Mesenchymal stem cell (in vitro differentiated cells and primary cell): ENCODE data around the gene RSPH1.

ENCODE experiments used
- DNase-seq: peaks from one replicate; pipeline ENCODE4 v3.0.0-alpha.2; 2013
- H2AFZ ChIP-seq: one replicate; pipeline ENCODE4 v1.6.1; 2013; ENCODE audit warnings: low read depth, mild to moderate bottlenecking, control low read depth, inconsistent platforms, low read length, moderate library complexity
- H2AK5ac ChIP-seq: 2 replicates; pipeline ENCODE4 v1.6.1; 2013; ENCODE audit warnings: low read length, moderate library complexity, mild to moderate bottlenecking, inconsistent platforms; ENCODE audit not compliant: severe bottlenecking
- H2BK120ac ChIP-seq: one replicate; pipeline ENCODE4 v1.6.1; 2013; ENCODE audit warnings: low read depth, mild to moderate bottlenecking, inconsistent platforms, low read length, moderate library complexity
- H2BK12ac ChIP-seq, 2 experiments: one replicate each; pipeline ENCODE4 v1.6.1; 2013; ENCODE audit warnings: inconsistent platforms in 2 of 2, low read length in 2 of 2, mild to moderate bottlenecking in 2 of 2, moderate library complexity in 2 of 2, control low read depth in 1 of 2
- H2BK15ac ChIP-seq: one replicate; pipeline ENCODE4 v1.6.1; 2013; ENCODE audit warnings: mild to moderate bottlenecking, low read depth, inconsistent platforms; ENCODE audit not compliant: poor library complexity, severe bottlenecking
- H2BK5ac ChIP-seq: 2 replicates; pipeline ENCODE4 v1.6.1; 2013; ENCODE audit warnings: low read depth, mild to moderate bottlenecking, low read length, control low read depth, inconsistent platforms; ENCODE audit not compliant: poor library complexity, severe bottlenecking
- H3K14ac ChIP-seq, 2 experiments: one replicate each; pipeline ENCODE4 v1.6.1; 2013; ENCODE audit warnings: inconsistent platforms in 2 of 2, low read length in 2 of 2, control low read depth in 1 of 2, mild to moderate bottlenecking in 1 of 2, moderate library complexity in 1 of 2
- H3K18ac ChIP-seq, 2 experiments: one replicate each; pipeline ENCODE4 v1.6.1; 2013; ENCODE audit warnings: inconsistent platforms in 2 of 2, low read length in 2 of 2, control low read depth in 1 of 2, low read depth in 1 of 2, mild to moderate bottlenecking in 1 of 2
- H3K23ac ChIP-seq, 2 experiments: one replicate each; pipeline ENCODE4 v1.6.1; 2013; ENCODE audit warnings: inconsistent platforms in 2 of 2, low read length in 2 of 2, mild to moderate bottlenecking in 2 of 2, moderate library complexity in 2 of 2, control low read depth in 1 of 2
- H3K27ac ChIP-seq: 2 replicates; pipeline ENCODE4 v1.5.1; 2013; ENCODE audit warnings: mild to moderate bottlenecking, moderate library complexity, low read length, control low read depth, inconsistent platforms; ENCODE audit not compliant: poor library complexity, severe bottlenecking
- H3K27me3 ChIP-seq, 2 experiments: 2 replicates each; pipeline versions ENCODE4 v1.6.1 to v1.7.0; 2013; ENCODE audit warnings: low read length in 2 of 2, mild to moderate bottlenecking in 2 of 2, moderate library complexity in 2 of 2, control low read depth in 1 of 2, inconsistent platforms in 1 of 2; ENCODE audit not compliant: control insufficient read depth in 1 of 2, insufficient read depth in 1 of 2
- H3K36me3 ChIP-seq, 2 experiments: 2 replicates each; pipeline versions ENCODE4 v1.6.1 to v1.7.0; 2013; ENCODE audit warnings: low read length in 2 of 2, control low read depth in 1 of 2, inconsistent platforms in 1 of 2, low read depth in 1 of 2, mild to moderate bottlenecking in 1 of 2; ENCODE audit not compliant: insufficient read depth in 2 of 2, control insufficient read depth in 1 of 2
- H3K4ac ChIP-seq, 2 experiments: one replicate each; pipeline ENCODE4 v1.6.1; 2013; ENCODE audit warnings: inconsistent platforms in 2 of 2, low read length in 2 of 2, mild to moderate bottlenecking in 2 of 2, moderate library complexity in 2 of 2, control low read depth in 1 of 2, low read depth in 1 of 2
- H3K4me1 ChIP-seq: 2 replicates; pipeline ENCODE4 v1.6.1; 2013; ENCODE audit warnings: low read depth, low read length, control low read depth; ENCODE audit not compliant: control insufficient read depth, insufficient read depth
- H3K4me2 ChIP-seq: 2 replicates; pipeline ENCODE4 v1.6.1; 2013; ENCODE audit warnings: low read length, mild to moderate bottlenecking, inconsistent platforms; ENCODE audit not compliant: poor library complexity, severe bottlenecking
- H3K4me3 ChIP-seq, 2 experiments: 2 replicates each; pipeline versions ENCODE4 v1.5.1 to v1.7.0; 2013; ENCODE audit warnings: low read length in 2 of 2, mild to moderate bottlenecking in 2 of 2, control low read depth in 1 of 2, low read depth in 1 of 2; ENCODE audit not compliant: insufficient read depth in 1 of 2
- H3K79me1 ChIP-seq: replicated peaks from 2 replicates; pipeline ENCODE4 v1.6.1; 2013; ENCODE audit warnings: mild to moderate bottlenecking, control low read depth, low read length, inconsistent platforms; ENCODE audit not compliant: poor library complexity, severe bottlenecking
- H3K9ac ChIP-seq: 2 replicates; pipeline ENCODE4 v1.7.0; 2013; ENCODE audit warnings: mild to moderate bottlenecking, low read length, moderate library complexity
- H3K9me3 ChIP-seq: 2 replicates; pipeline ENCODE4 v1.7.0; 2013; ENCODE audit warnings: mild to moderate bottlenecking, low read length; ENCODE audit not compliant: control insufficient read depth
- H4K8ac ChIP-seq: one replicate; pipeline ENCODE4 v1.6.1; 2013; ENCODE audit warnings: inconsistent platforms, mild to moderate bottlenecking, low read length, moderate library complexity
- H4K91ac ChIP-seq: one replicate; pipeline ENCODE4 v1.6.1; 2013; ENCODE audit warnings: mild to moderate bottlenecking, low read length, inconsistent platforms
- WGBS: methylation state at CpG from one replicate; pipeline ENCODE4 v1.1.7; 2013; ENCODE audit warnings: mixed read lengths; 5-methylcytosine and 5-hydroxymethylcytosine counted together

Gene RSPH1

GRCh38 chr21:42459546-42460215 is 36.3 kb downstream of the RSPH1 start:
- WGBS, result 82% methylated on average over 11 of the region's 11 CpGs
- no peak overlapping the region for H3K18ac ChIP-seq
- H2BK120ac ChIP-seq, result no peak overlapping the region

GRCh38 chr21:42459082-42459460 is 37.0 kb downstream of the RSPH1 start:
- no peak for DNase-seq
- H3K36me3 ChIP-seq, result no peaks in the 10 kb centered on the region
- H3K4me3 ChIP-seq, result no peak overlapping the region
- no peak overlapping the region for H2BK5ac ChIP-seq
- H2BK12ac ChIP-seq, result no peak overlapping the region
- H3K4me1 ChIP-seq, result peaks cover 28% of the 10 kb centered on the region
- H3K27ac ChIP-seq, result peak overlapping the region; percentile 48
- no peak overlapping the region for H4K91ac ChIP-seq
- 82% methylated on average over 1 of the region's 1 CpG for WGBS
- no peak overlapping the region for H3K18ac ChIP-seq
- no peak overlapping the region for H2BK15ac ChIP-seq
- peaks cover 0 to 28% of the 10 kb centered on the region in 2 experiments for H3K27me3 ChIP-seq
- H4K8ac ChIP-seq, result no peak overlapping the region
- H3K4me2 ChIP-seq, result peak overlapping the region; percentile 4
- H3K4ac ChIP-seq, result no peak overlapping the region
- no peak overlapping the region for H3K23ac ChIP-seq
- H2AK5ac ChIP-seq, result no peak overlapping the region
- H3K9me3 ChIP-seq, result no peaks in the 10 kb centered on the region
- H3K14ac ChIP-seq, result no peak overlapping the region
- H2BK120ac ChIP-seq, result no peak overlapping the region
- no peaks in the 10 kb centered on the region for H3K79me1 ChIP-seq
- no peak overlapping the region for H2AFZ ChIP-seq
- no peak overlapping the region for H3K9ac ChIP-seq

More at GRCh38 chr21:42459546-42460215, 36.3 kb downstream of the RSPH1 start:
- no peak overlapping the region for H2AFZ ChIP-seq
- no peak overlapping the region for H2BK5ac ChIP-seq
- H3K4me3 ChIP-seq, result no peak overlapping the region
- no peak overlapping the region for H3K4ac ChIP-seq
- H3K27ac ChIP-seq, result peak overlapping the region; percentile 48
- H3K9me3 ChIP-seq, result no peaks in the 10 kb centered on the region
- H3K79me1 ChIP-seq, result no peaks in the 10 kb centered on the region
- H4K91ac ChIP-seq, result no peak overlapping the region
- peaks cover 31% of the 10 kb centered on the region for H3K4me1 ChIP-seq
- H3K14ac ChIP-seq, result no peak overlapping the region
- no peak overlapping the region for H3K23ac ChIP-seq
- H3K9ac ChIP-seq, result no peak overlapping the region
- H3K36me3 ChIP-seq, result no peaks in the 10 kb centered on the region
- peaks cover 0 to 22% of the 10 kb centered on the region in 2 experiments for H3K27me3 ChIP-seq
- DNase-seq, result no peak
- no peak overlapping the region for H2BK15ac ChIP-seq
- H2BK12ac ChIP-seq, result no peak overlapping the region
- no peak overlapping the region for H4K8ac ChIP-seq
- H3K4me2 ChIP-seq, result no peak overlapping the region
- no peak overlapping the region for H2AK5ac ChIP-seq

DNA sequence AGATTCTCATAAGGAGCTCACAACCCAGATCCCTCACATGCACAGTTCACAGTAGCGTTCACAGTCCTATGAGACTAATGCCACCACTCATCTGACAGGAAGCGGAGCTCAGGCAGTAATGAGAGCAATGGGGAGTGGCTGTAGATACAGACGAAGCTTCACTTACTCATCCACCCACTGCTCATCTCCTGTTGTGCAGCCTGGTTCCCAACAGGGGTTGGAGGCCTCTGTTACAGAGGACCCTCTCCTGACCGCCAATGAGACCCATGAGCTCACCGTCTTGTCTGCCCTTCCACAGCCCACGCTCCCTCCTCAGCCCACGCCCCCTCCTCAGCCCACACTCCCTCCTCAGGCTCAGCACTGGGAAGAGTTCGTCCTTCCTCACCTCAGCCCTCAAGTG is 39.6 kb downstream of the RSPH1 start:
- no peak for DNase-seq
- H3K79me1 ChIP-seq, result no peaks in the 10 kb centered on the region
- no peak overlapping the region for H2BK15ac ChIP-seq
- no peak overlapping the region for H4K8ac ChIP-seq
- no peak overlapping the region for H3K4me3 ChIP-seq
- H3K9ac ChIP-seq, result no peak overlapping the region
- no peaks in the 10 kb centered on the region for H3K9me3 ChIP-seq
- H3K18ac ChIP-seq, result no peak overlapping the region
- H3K14ac ChIP-seq, result no peak overlapping the region
- H3K4me1 ChIP-seq, result peaks cover 37% of the 10 kb centered on the region
- no peak overlapping the region for H2BK12ac ChIP-seq
- H3K4me2 ChIP-seq, result no peak overlapping the region
- no peak overlapping the region for H2BK5ac ChIP-seq
- H3K27me3 ChIP-seq, result peaks cover 0 to 47% of the 10 kb centered on the region in 2 experiments
- H3K36me3 ChIP-seq, result no peaks in the 10 kb centered on the region
- WGBS, result 76% methylated on average over 8 of the region's 8 CpGs
- H3K23ac ChIP-seq, result no peak overlapping the region
- H3K4ac ChIP-seq, result no peak overlapping the region
- H2BK120ac ChIP-seq, result no peak overlapping the region
- no peak overlapping the region for H4K91ac ChIP-seq
- H3K27ac ChIP-seq, result no peak overlapping the region
- H2AK5ac ChIP-seq, result no peak overlapping the region
- no peak overlapping the region for H2AFZ ChIP-seq

DNA sequence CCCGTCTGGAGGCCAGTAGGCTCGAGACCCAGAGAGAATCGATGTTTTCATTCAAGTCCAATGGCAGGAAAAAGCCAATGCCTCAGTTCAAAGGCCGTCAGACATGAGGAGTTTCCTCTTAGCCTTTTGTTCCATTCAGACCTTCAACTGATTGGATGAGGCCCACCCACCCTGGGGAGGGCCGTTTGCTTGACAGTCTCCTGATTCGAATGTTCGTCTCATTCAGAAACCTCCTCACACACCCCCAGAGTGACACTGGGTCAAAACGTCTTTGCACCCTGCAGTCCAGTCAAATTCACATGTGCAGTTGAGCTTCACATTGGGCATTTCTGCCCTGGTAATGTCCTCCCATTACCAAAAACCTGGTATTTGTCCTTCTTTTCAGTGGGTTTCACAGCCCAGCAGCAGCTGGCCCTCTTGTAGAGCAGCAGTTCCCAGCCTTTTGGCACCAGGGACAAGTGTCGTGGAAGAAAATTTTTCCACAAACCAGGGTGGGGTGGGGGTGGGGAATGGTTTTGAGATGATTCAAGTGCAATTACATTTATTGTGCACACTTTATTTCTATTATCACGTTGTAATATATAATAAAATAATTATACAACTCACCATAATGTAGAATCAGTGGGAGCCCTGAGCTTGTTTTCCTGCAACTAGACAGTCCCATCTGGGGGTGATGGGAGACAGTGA is 40.1 kb downstream of the RSPH1 start:
- no peak overlapping the region for H2AFZ ChIP-seq
- 86% methylated on average over 8 of the region's 10 CpGs for WGBS
- H3K18ac ChIP-seq, result no peak overlapping the region
- H3K4me3 ChIP-seq, result no peak overlapping the region
- H3K14ac ChIP-seq, result no peak overlapping the region
- no peak overlapping the region for H2BK15ac ChIP-seq
- no peak overlapping the region for H4K8ac ChIP-seq
- no peak overlapping the region for H2AK5ac ChIP-seq
- H3K4me2 ChIP-seq, result no peak overlapping the region
- no peaks in the 10 kb centered on the region for H3K9me3 ChIP-seq
- H3K79me1 ChIP-seq, result no peaks in the 10 kb centered on the region
- no peak for DNase-seq
- no peak overlapping the region for H2BK120ac ChIP-seq
- H3K27me3 ChIP-seq, result peaks cover 0 to 44% of the 10 kb centered on the region in 2 experiments
- H3K9ac ChIP-seq, result no peak overlapping the region
- no peak overlapping the region for H2BK5ac ChIP-seq
- peaks cover 37% of the 10 kb centered on the region for H3K4me1 ChIP-seq
- no peak overlapping the region for H3K27ac ChIP-seq
- H4K91ac ChIP-seq, result no peak overlapping the region
- no peak overlapping the region for H3K4ac ChIP-seq
- no peaks in the 10 kb centered on the region for H3K36me3 ChIP-seq
- no peak overlapping the region for H3K23ac ChIP-seq
- H2BK12ac ChIP-seq, result no peak overlapping the region
